ENCODE data around the gene RGS6. TPM values are rescaled to one million over a fixed set of nuclear protein-coding genes. Genes with fewer than 3 reads are reported as not detected.

Gene RGS6
- total and polyA plus RNA-seq, 4 donors, result 0.06 to 5.3 (median 0.17) TPM; not detected in 1

DNA sequence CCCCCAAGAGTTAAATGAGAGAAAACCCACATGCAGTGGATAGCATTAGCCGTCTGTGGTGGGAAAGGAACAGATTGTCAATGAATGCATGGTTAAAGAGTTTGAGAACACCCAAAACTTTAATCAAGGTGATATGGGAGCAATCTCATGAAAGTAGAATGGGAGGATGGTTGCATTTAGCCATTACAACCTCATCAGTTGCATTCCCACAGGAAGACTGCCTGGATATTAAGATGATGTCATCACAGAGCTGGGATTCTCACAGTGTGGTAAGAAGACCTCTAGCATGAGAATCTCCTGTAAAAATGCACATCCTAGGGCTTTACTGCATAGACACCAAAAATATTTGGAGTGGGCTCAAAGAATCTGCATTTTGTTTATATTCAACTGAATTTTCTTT, 284.9 kb downstream of the RGS6 start:
- H3K36me3 ChIP-seq (ENCODE audit: control insufficient read depth in 4 of 4, insufficient read depth in 3 of 4, low read depth in 1 of 4, low read length in 3 of 4), result no peaks in the 10 kb centered on the region
- no peak overlapping the region for H3K27ac ChIP-seq (ENCODE audit: low read depth in 1 of 2, low read length in 2 of 2)
- H3K27me3 ChIP-seq (ENCODE audit: control insufficient read depth in 4 of 4, insufficient read depth in 4 of 4, low read length in 3 of 4), result no peaks in the 10 kb centered on the region
- WGBS, result 87% methylated on average over 1 of the region's 1 CpG
- no peaks in the 10 kb centered on the region for H3K4me1 ChIP-seq (ENCODE audit: control insufficient read depth in 4 of 4, insufficient read depth in 4 of 4, low read length in 3 of 4)
- H3K4me3 ChIP-seq (ENCODE audit: low read depth in 1 of 3, low read length in 3 of 3), result no peak overlapping the region
- TF ChIP-seq, protein P1, sequence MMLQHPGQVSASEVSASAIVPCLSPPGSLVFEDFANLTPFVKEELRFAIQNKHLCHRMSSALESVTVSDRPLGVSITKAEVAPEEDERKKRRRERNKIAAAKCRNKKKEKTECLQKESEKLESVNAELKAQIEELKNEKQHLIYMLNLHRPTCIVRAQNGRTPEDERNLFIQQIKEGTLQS (IDR thresholded peaks at IDR 0.05), result no peak
- TF ChIP-seq TAF1 (conservative IDR thresholded peaks at IDR 0.05) (no peak), RAD21 (IDR thresholded peaks at IDR 0.05) (no peak), HNF4G (IDR thresholded peaks at IDR 0.05) (no peak), SP1 (IDR thresholded peaks at IDR 0.05) (no peak), YY1 (IDR thresholded peaks at IDR 0.05) (no peak), FOXA2 (IDR thresholded peaks at IDR 0.05) (no peak), FOXA1 (IDR thresholded peaks at IDR 0.05) (no peak), EGR1 (IDR thresholded peaks at IDR 0.05; ENCODE audit: low read depth in 2 of 2) (no peak), NR2F2 (IDR thresholded peaks at IDR 0.05) (no peak)
- H3K9ac ChIP-seq (ENCODE audit: low read depth in 1 of 2, low read length in 2 of 2), result no peak overlapping the region
- no peak for DNase-seq (ENCODE audit: low spot score)
- peaks cover 0 to 2% (median 0%) of the 10 kb centered on the region in 4 donors for H3K9me3 ChIP-seq (ENCODE audit: control insufficient read depth in 4 of 4, low read length in 3 of 4)

DNA sequence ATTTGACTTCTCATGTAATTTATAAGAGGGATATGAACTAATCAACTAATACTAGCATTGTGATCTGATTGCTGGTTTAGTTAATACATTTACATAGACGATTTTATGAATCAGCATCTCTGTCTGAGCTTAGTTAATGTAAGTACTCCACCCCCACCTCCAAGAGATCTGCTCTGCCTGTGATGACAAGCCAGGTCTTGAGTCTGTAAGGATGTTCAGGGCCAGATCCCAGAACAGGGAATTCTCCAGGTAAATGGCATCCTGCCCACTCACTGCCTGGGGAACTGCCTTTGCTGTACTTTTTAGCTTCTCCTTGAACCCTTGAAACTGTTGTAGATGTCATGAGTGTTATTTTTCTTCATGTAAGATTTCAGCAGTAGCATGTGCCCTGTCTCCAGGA, 289.8 kb downstream of the RGS6 start:
- 46% methylated on average over 1 of the region's 1 CpG for WGBS
- Histone ChIP-seq H3K4me1 (ENCODE audit: control insufficient read depth in 4 of 4, insufficient read depth in 4 of 4, low read length in 3 of 4) (no peaks in the 10 kb centered on the region), H3K9me3 (ENCODE audit: control insufficient read depth in 4 of 4, low read length in 3 of 4) (peaks cover 0 to 2% (median 0%) of the 10 kb centered on the region in 4 donors), H3K27ac (ENCODE audit: low read depth in 1 of 2, low read length in 2 of 2) (no peak overlapping the region), H3K27me3 (ENCODE audit: control insufficient read depth in 4 of 4, insufficient read depth in 4 of 4, low read length in 3 of 4) (no peaks in the 10 kb centered on the region), H3K4me3 (ENCODE audit: low read depth in 1 of 3, low read length in 3 of 3) (no peak overlapping the region), H3K9ac (ENCODE audit: low read depth in 1 of 2, low read length in 2 of 2) (no peak overlapping the region), H3K36me3 (ENCODE audit: control insufficient read depth in 4 of 4, insufficient read depth in 3 of 4, low read depth in 1 of 4, low read length in 3 of 4) (no peaks in the 10 kb centered on the region)
- TF ChIP-seq SP1 (IDR thresholded peaks at IDR 0.05), result no peak
- no peak for TF ChIP-seq NR2F2 (IDR thresholded peaks at IDR 0.05)
- DNase-seq (ENCODE audit: low spot score), result no peak

DNA sequence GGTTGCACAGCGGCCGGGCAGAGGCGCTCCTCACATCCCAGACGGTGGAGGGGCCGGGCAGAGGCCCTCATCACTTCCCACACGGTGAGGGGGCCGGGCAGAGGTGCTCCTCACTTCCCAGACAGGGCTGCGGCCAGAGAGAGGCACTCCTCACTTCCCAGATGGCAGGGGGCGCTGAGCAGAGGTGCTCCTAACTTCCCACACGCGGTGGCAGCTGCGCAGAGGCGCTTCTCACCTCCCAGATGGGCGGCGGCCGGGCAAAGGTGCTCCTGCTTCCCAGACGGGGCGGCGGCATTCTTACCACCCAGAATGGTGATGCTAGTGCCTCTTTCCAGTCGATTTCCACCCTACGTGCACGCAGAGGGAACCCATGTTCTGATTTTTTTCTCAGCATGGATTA, 304.4 kb downstream of the RGS6 start:
- no peak for DNase-seq (ENCODE audit: low spot score)
- WGBS, result 84% methylated on average over 22 of the region's 22 CpGs
- H3K27ac ChIP-seq (ENCODE audit: low read depth in 1 of 2, low read length in 2 of 2), result no peak overlapping the region

More for the DNA sequence above, 304.4 kb downstream of the RGS6 start:
- no peaks in the 10 kb centered on the region for H3K36me3 ChIP-seq (ENCODE audit: control insufficient read depth in 4 of 4, insufficient read depth in 3 of 4, low read depth in 1 of 4, low read length in 3 of 4)
- peaks cover 0 to 3% (median 0%) of the 10 kb centered on the region in 4 donors for H3K27me3 ChIP-seq (ENCODE audit: control insufficient read depth in 4 of 4, insufficient read depth in 4 of 4, low read length in 3 of 4)
- H3K4me3 ChIP-seq (ENCODE audit: low read depth in 1 of 3, low read length in 3 of 3), result no peak overlapping the region
- H3K9ac ChIP-seq (ENCODE audit: low read depth in 1 of 2, low read length in 2 of 2), result no peak overlapping the region
- no peaks in the 10 kb centered on the region for H3K4me1 ChIP-seq (ENCODE audit: control insufficient read depth in 4 of 4, insufficient read depth in 4 of 4, low read length in 3 of 4)
- no peak for TF ChIP-seq HNF4A (conservative IDR thresholded peaks at IDR 0.05)
- TF ChIP-seq TAF1 (conservative IDR thresholded peaks at IDR 0.05), result no peak
- TF ChIP-seq, protein P2, sequence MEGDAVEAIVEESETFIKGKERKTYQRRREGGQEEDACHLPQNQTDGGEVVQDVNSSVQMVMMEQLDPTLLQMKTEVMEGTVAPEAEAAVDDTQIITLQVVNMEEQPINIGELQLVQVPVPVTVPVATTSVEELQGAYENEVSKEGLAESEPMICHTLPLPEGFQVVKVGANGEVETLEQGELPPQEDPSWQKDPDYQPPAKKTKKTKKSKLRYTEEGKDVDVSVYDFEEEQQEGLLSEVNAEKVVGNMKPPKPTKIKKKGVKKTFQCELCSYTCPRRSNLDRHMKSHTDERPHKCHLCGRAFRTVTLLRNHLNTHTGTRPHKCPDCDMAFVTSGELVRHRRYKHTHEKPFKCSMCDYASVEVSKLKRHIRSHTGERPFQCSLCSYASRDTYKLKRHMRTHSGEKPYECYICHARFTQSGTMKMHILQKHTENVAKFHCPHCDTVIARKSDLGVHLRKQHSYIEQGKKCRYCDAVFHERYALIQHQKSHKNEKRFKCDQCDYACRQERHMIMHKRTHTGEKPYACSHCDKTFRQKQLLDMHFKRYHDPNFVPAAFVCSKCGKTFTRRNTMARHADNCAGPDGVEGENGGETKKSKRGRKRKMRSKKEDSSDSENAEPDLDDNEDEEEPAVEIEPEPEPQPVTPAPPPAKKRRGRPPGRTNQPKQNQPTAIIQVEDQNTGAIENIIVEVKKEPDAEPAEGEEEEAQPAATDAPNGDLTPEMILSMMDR (IDR thresholded peaks at IDR 0.05; ENCODE audit: low read depth, low read length, missing input control), result no peak
- no peak for TF ChIP-seq EGR1 (IDR thresholded peaks at IDR 0.05; ENCODE audit: low read depth in 2 of 2)
- no peak for TF ChIP-seq RXRA (IDR thresholded peaks at IDR 0.05)
- no peaks in the 10 kb centered on the region for H3K9me3 ChIP-seq (ENCODE audit: control insufficient read depth in 4 of 4, low read length in 3 of 4)
